GM18507 (cell line): ENCODE results near the gene ADAMTSL3.
"Not testable (repeated sequence)": the region's sequence is repeated elsewhere in the genome, so short reads cannot be mapped to it uniquely, and the experiment has no call there.

Experiments used
- DNase-seq: peaks from one replicate; pipeline ENCODE4 v3.0.0; 2011; ENCODE audit warnings: low read depth; ENCODE audit not compliant: insufficient read length; ENCODE audit errors: extremely low spot score
- FAIRE-seq: peaks from 2 replicates; lab custom pipeline; 2011; peaks lifted over from hg19 to GRCh38; lab: Jason Lieb, UNC

The ADAMTSL3 gene

GRCh38 chr15:83930392-83931212, 276.7 kb downstream of the ADAMTSL3 start:
- FAIRE-seq (peak; percentile 5), DNase-seq (no peak)

DNA sequence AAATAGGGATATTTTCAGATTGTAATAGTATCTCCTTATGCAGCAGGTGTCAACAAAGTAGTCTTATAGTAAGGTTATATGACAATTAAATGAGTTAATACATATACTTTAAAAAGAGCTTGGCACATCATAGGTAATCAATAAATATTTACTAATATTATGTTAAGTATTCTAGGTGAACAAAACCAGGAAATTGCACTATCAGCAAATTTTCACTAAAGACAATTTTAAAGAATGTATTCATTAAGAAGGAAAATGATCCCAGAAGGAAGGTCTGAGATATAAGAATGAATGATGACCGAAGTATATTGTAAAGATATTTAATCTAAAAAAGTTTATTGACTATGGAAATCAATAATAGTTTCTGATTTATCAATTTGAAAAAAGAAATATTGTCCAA, 281.9 kb downstream of the ADAMTSL3 start:
- no peak for DNase-seq
- no peak for FAIRE-seq

DNA sequence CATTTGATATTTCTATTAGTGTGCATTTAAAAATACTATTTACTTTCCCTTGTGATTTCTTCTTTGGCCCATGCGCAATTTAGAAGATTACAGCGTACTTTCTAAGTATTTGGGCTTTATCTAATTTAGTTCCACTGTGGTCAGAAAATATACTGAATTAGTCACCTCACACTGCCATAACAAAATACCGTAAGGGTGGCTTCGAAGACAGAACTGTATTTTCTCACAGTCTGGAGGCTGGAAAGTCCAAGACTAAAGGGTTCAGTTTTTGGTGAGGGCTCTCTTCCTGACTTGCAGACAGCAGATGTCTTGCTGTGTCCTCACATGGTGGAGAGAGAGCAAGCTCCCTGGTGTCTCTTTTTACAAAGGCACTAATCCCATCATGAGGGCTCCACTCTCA, 286.2 kb downstream of the ADAMTSL3 start:
- no peak for FAIRE-seq
- DNase-seq, result no peak

- DNase-seq (no peak), FAIRE-seq (no peak)
These were observed 289.1 kb downstream of the ADAMTSL3 start for GRCh38 chr15:83943043-83943442.

DNA sequence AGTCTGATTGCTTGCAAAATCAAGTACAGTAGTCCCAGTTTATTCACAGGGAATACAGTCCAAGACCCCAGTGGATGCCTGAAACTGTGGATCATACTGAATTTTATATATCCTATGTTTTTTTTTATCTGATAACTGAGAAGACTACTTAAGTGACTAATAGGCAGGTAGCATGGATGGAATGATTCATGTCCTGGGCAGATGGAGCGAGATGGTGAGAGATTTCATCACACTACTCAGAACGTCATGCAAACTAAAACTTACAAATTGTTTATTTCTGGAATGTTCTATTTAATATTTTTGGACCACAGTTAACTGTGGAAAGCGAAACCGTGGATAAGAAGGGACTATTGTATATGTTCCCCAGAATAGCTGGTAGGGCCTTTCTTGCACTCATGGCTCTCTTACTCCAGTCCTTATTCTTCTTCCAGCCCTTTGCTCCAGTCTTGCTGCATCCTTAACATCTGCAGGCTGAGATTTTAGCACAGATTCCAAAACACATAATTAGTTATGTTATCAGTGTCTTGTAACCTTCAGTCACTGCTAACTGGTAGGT, 290.0 kb downstream of the ADAMTSL3 start:
- no peak for DNase-seq

GRCh38 chr15:83947156-83947555, 293.2 kb downstream of the ADAMTSL3 start:
- FAIRE-seq (no peak), DNase-seq (no peak)

More for the DNA sequence above, 290.0 kb downstream of the ADAMTSL3 start:
- no peak for FAIRE-seq

- no peak for FAIRE-seq
These were observed 300.6 kb downstream of the ADAMTSL3 start for GRCh38 chr15:83954506-83954905.

DNA sequence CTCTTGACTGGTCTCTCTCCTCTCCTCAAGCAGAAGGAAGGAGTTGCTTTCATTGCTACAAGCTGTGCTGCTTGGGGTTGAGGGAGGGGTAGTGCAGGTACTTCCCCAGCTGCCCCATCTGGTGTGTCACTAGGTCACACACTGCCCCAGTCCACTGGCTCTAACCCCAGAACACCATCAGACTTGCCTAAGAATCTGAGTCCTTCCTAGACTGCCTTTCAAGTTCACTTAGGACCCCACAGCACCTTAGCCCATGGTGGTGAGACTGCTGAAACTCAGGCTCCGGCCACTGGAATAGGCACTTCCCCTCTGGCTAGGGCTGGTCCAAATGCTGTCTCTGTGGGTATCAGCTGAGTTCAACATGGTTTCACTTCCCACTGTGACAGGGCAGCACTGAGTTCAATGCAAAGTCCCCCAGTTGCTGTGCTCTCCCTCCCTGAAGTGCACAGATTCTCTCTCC, 301.9 kb downstream of the ADAMTSL3 start:
- DNase-seq, result peak; percentile 9
- peak; percentile 93 for FAIRE-seq

More at GRCh38 chr15:83954506-83954905, 300.6 kb downstream of the ADAMTSL3 start:
- DNase-seq, result no peak

GRCh38 chr15:83956887-83957286, 303.0 kb downstream of the ADAMTSL3 start:
- no peak for FAIRE-seq

GRCh38 chr15:83959477-83959876, 305.6 kb downstream of the ADAMTSL3 start:
- FAIRE-seq (no peak), DNase-seq (no peak)

More at GRCh38 chr15:83956887-83957286, 303.0 kb downstream of the ADAMTSL3 start:
- DNase-seq, result no peak

- FAIRE-seq, result no peak
- DNase-seq, result no peak
These were observed 306.4 kb downstream of the ADAMTSL3 start for GRCh38 chr15:83960192-83960829.

DNA sequence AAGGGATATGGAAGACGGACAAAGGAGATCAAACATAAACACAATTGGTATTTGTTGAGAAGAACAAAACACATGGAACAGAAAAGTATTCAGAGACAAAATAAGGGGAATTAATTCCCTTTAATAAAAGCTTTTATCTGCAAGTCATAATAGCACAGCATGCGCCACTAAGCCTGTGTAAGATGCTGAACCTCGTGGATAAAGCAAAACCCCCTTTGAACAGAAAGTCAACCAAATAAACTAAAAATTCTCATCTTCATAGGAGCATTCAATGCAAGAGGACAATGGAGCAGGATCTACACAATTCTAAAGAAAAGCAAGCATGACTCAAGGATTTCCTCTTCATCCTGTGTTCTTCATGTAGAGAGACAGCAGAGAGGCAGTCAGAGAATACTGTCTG, 307.4 kb downstream of the ADAMTSL3 start:
- DNase-seq (no peak), FAIRE-seq (no peak)

- DNase-seq, FAIRE-seq: not testable (repeated sequence)
These were observed 311.0 kb downstream of the ADAMTSL3 start for GRCh38 chr15:83964967-83965366.

- FAIRE-seq (no peak), DNase-seq (no peak)
These were observed 316.5 kb downstream of the ADAMTSL3 start for GRCh38 chr15:83970295-83970890.

DNA sequence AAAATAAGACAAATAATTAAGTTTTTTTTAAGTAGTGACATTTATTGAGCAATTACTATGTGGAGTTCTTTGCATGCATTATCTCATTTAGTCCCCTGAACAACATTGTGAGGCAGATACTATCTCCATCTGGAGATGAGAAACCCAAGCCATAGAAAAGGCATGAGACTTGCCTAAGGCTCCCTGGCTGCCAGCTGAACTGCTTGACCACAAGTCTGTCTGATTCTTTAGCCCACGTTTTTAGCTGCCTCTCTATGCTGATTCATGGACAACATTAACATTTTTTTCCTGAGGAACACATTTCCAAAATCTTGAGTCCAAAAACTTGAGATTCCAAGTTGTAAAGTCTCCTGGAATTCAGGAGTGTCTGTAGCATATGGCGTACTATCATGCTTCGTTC, 318.1 kb downstream of the ADAMTSL3 start:
- FAIRE-seq (no peak), DNase-seq (no peak)

- DNase-seq (no peak), FAIRE-seq (peak; percentile 75)
These were observed 319.9 kb downstream of the ADAMTSL3 start for GRCh38 chr15:83973816-83974215.

DNA sequence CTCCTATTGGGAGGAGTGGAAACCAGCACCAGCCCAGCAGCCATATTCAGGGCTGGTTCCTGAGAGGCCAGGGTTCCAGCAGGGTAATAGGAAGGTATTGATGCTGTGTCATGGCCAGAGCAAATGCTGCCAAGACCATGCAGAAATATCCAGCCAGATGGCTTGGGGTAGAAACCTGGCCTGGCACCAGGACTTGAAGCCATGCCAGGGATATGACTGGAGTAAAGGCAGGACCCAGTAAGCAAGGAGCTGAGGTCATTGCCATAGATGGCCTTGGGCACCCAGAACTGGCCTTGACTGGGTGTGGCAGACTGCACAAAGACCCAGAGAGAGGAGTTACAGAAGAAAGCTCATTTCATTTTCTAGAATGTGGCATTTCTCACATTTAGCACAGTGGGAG, 324.1 kb downstream of the ADAMTSL3 start:
- DNase-seq (no peak), FAIRE-seq (no peak)

DNA sequence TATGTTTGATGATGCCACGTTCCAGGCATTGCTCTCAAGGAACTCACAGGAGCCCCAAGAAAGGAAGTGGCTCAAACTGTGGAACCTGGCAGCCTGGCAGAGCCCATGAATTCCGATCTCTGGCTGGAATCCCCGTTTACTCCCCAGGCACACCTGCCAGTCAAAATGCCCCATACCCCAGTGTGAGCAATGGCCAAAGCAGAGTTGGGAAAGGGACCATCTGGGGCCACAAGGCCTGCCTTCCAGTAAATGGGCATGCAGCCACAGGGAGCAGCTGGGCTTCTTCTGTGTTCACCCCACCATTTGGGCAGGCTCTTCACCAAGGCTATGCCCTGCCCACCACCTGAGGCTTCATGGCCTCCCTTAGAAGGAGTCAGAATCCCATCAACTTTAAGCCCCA, 324.7 kb downstream of the ADAMTSL3 start:
- DNase-seq (no peak), FAIRE-seq (no peak)

DNA sequence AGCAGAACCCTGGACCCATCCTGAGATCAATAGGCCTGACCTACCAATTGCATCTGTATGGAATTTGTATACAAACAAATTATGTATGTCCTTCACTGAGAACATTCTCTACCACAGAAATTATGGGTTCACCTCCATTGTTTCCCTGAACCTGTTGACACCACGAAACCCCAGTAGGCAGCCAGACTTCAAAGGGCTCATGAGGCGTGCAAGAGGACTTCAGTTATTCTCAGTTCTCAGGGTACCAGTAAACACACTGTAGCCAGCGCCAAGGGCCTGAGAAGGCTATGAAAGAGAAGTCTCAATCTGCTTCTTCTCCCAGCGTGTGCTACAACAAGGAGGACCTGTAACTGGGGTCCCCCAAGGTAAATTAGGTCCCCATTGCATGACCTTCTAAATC, 326.7 kb downstream of the ADAMTSL3 start:
- DNase-seq, result no peak
- FAIRE-seq, result no peak

DNA sequence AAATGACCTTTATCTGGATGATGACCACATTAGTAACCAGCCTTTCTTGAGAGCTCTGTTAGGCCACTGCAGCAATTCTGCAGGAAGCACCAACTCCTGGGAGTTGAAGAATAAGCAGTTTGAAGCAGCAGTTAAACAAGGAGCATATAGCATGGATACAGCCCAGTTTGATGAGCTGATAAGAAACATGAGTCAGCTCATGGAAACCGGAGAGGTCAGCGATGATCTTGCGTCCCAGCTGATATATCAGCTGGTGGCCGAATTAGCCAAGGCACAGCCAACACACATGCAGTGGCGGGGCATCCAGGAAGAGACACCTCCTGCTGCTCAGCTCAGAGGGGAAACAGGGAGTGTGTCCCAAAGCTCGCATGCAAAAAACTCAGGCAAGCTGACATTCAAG, 328.8 kb downstream of the ADAMTSL3 start:
- FAIRE-seq, result no peak
- DNase-seq, result no peak
